Endothelial cell of umbilical vein (primary cell): ENCODE data around the gene RIPOR3. TPM values are rescaled to one million over a fixed set of nuclear protein-coding genes. Genes with fewer than 3 reads are reported as not detected.

Experiments
- BruUV-seq: library from RNA; stranded (reverse); fragments of 400-500 nt; replicated peaks from 2 replicates; lab custom pipeline; 2021; lab: Mats Ljungman, UMichigan
- CTCF ChIA-PET: fragments of 300-600, 350-600 bp; sonication (Branson Sonifier 250); formaldehyde crosslinking; loops from one replicate; lab custom pipeline; 2021; ENCODE audit warnings: antibody characterized with exemption, inconsistent platforms; lab: Charles Lee
- POLR2A ChIA-PET: fragments of 300-600, 350-600 bp; sonication (Branson Sonifier 250); formaldehyde crosslinking; loops from one replicate; lab custom pipeline; 2021; ENCODE audit warnings: antibody characterized with exemption, inconsistent platforms; lab: Charles Lee
- DNase-seq: peaks from one replicate; pipeline ENCODE4 v3.0.0-alpha.2; 2011; ENCODE audit warnings: low read depth, low spot score
- FAIRE-seq: peaks from 2 replicates; lab custom pipeline; 2011; peaks lifted over from hg19 to GRCh38; lab: Jason Lieb, UNC
- H2AFZ ChIP-seq: 2 replicates; pipeline ENCODE4 v1.6.0; 2012; ENCODE audit warnings: low read depth, low read length, control low read depth, inconsistent platforms
- H3K27ac ChIP-seq: 2 replicates; pipeline ENCODE4 v1.5.1; 2011; ENCODE audit warnings: low read depth, mild to moderate bottlenecking, control low read depth, low read length, moderate library complexity; ENCODE audit not compliant: insufficient read depth
- H3K27me3 ChIP-seq, 2 experiments: 2 replicates each; pipeline versions ENCODE4 v1.6.0 to v1.6.1; 2011; ENCODE audit warnings: low read length in 2 of 2, mixed read lengths in 1 of 2; ENCODE audit not compliant: control insufficient read depth in 2 of 2, insufficient read depth in 2 of 2
- H3K36me3 ChIP-seq, 2 experiments: 2 replicates in 1 of 2; 3 replicates in 1 of 2; pipeline ENCODE4 v1.5.1; 2011; ENCODE audit warnings: low read length in 2 of 2, mild to moderate bottlenecking in 1 of 2, moderate library complexity in 1 of 2; ENCODE audit not compliant: control insufficient read depth in 2 of 2, insufficient read depth in 2 of 2; ENCODE audit errors: extremely low read depth in 1 of 2
- H3K4me1 ChIP-seq: 3 replicates; pipeline ENCODE4 v1.5.1; 2011; ENCODE audit warnings: mild to moderate bottlenecking, low read length; ENCODE audit not compliant: control insufficient read depth, insufficient read depth; ENCODE audit errors: extremely low read depth
- H3K4me2 ChIP-seq: 2 replicates; pipeline ENCODE4 v1.6.1; 2011; ENCODE audit warnings: low read length, control low read depth, mixed read lengths; ENCODE audit not compliant: insufficient read depth
- H3K4me3 ChIP-seq, 3 experiments: fragments of 200-600 bp in 1 of 3; sonication (generic), shearing (Covaris generic) in 1 of 3; replicated peaks in 1 of 3; 2 replicates each; pipeline ENCODE4 v1.5.1; 2011 to 2016; ENCODE audit warnings: control low read depth in 3 of 3, low read length in 3 of 3, mild to moderate bottlenecking in 2 of 3, inconsistent platforms in 1 of 3, low read depth in 1 of 3, moderate library complexity in 1 of 3; ENCODE audit not compliant: insufficient read depth in 1 of 3
- H3K79me2 ChIP-seq: 2 replicates; pipeline ENCODE4 v1.6.0; 2012; ENCODE audit warnings: low read length, inconsistent platforms; ENCODE audit not compliant: control insufficient read depth, insufficient read depth
- H3K9ac ChIP-seq: replicated peaks from 2 replicates; pipeline ENCODE3; 2011; ENCODE audit warnings: low read length, control low read depth; ENCODE audit not compliant: insufficient read depth; ENCODE audit errors: extremely low read depth
- H3K9me1 ChIP-seq: replicated peaks from 3 replicates; pipeline ENCODE4 v1.6.0; 2011; ENCODE audit warnings: mild to moderate bottlenecking, low read length; ENCODE audit not compliant: control insufficient read depth, insufficient read depth; ENCODE audit errors: extremely low read depth
- H3K9me3 ChIP-seq: replicated peaks from 2 replicates; pipeline ENCODE4 v1.5.1; 2012; ENCODE audit warnings: low read length, inconsistent platforms; ENCODE audit not compliant: control insufficient read depth, insufficient read depth
- H4K20me1 ChIP-seq: replicated peaks from 2 replicates; pipeline ENCODE3; 2011; ENCODE audit warnings: mild to moderate bottlenecking, low read length; ENCODE audit not compliant: control insufficient read depth, insufficient read depth; ENCODE audit errors: extremely low read depth
- EZH2 ChIP-seq: IDR thresholded peaks from 2 replicates; pipeline ENCODE4 v1.6.1; 2012; ENCODE audit warnings: borderline replicate concordance, low read depth, mild to moderate bottlenecking, moderate library complexity, low read length, inconsistent platforms; ENCODE audit not compliant: severe bottlenecking
- FOS ChIP-seq: IDR thresholded peaks from 2 replicates; pipeline ENCODE4 v1.6.1; 2011; ENCODE audit warnings: mild to moderate bottlenecking, low read length, moderate library complexity, borderline replicate concordance; ENCODE audit not compliant: insufficient read depth
- GATA2 ChIP-seq: IDR thresholded peaks from 2 replicates; pipeline ENCODE4 v1.7.0; 2011; ENCODE audit warnings: low read depth, mild to moderate bottlenecking, moderate library complexity, mixed read lengths, low read length; ENCODE audit not compliant: insufficient read length, insufficient read depth
- JUN ChIP-seq: IDR thresholded peaks from 2 replicates; pipeline ENCODE4 v1.6.1; 2011; ENCODE audit warnings: borderline replicate concordance, low read depth; ENCODE audit not compliant: insufficient read length, insufficient read depth
- MYC ChIP-seq: IDR thresholded peaks from one replicate; pipeline ENCODE4 v1.6.1; 2011; ENCODE audit warnings: mild to moderate bottlenecking, low read depth, low read length
- POLR2A ChIP-seq: IDR thresholded peaks from 2 replicates; pipeline ENCODE4 v1.6.1; 2012; ENCODE audit warnings: low read depth, mild to moderate bottlenecking, control low read depth, low read length
- POLR2AphosphoS5 ChIP-seq: IDR thresholded peaks from 2 replicates; pipeline ENCODE4 v1.6.1; 2012; ENCODE audit warnings: low read depth, mild to moderate bottlenecking, control low read depth, low read length, moderate library complexity; ENCODE audit not compliant: insufficient read depth
- dilution Hi-C: fragments of 300-500 bp; cut with MboI; formaldehyde crosslinking; loops from one replicate; pipeline ENCODE4 v1.15.0; 2019; ENCODE audit warnings: low sequenced_read_pairs; ENCODE audit not compliant: extremely low pct_ligation_motif_present
- intact Hi-C: fragments of 100-400 bp; cut with micrococcal nuclease; formaldehyde crosslinking; loops from one replicate; pipeline ENCODE4 v1.10.0; 2022
- polyA plus RNA-seq, 4 experiments: library from polyadenylated mRNA; depleted of rRNA in 3 of 4; stranded (reverse) in 3 of 4; unstranded in 1 of 4; fragments of >200 nt; gene quantifications; 2 replicates each; pipeline versions ENCODE4 v1.2.1 to v1.2.3, GENCODE V29; 2011 to 2012; ENCODE audit warnings: missing spikeins in 1 of 4
- total RNA-seq: library from RNA; stranded (reverse); gene quantifications from 2 replicates; pipeline ENCODE4 v1.2.3, GENCODE V29; 2021
- TF ChIP-seq, protein P1 (sequence below), 2 donors: IDR thresholded peaks; 1 replicate in 1 of 2; 2 replicates in 1 of 2; pipeline ENCODE4 v1.5.1; 2011; ENCODE audit warnings: low read length in 2 of 2, mild to moderate bottlenecking in 2 of 2, moderate library complexity in 2 of 2, control low read depth in 1 of 2, inconsistent platforms in 1 of 2, low read depth in 1 of 2; ENCODE audit not compliant: insufficient read depth in 1 of 2; ENCODE audit errors: extremely low read depth in 1 of 2
- TF ChIP-seq, protein P2 (sequence below): IDR thresholded peaks from 2 replicates; pipeline ENCODE4 v1.6.1; 2011; ENCODE audit not compliant: insufficient read depth, insufficient read length

Gene RIPOR3
- total and polyA plus RNA-seq, 2 donors (not counting 3 experiments of a cell fraction or from before 2014, with no cell fraction given): not detected

DNA sequence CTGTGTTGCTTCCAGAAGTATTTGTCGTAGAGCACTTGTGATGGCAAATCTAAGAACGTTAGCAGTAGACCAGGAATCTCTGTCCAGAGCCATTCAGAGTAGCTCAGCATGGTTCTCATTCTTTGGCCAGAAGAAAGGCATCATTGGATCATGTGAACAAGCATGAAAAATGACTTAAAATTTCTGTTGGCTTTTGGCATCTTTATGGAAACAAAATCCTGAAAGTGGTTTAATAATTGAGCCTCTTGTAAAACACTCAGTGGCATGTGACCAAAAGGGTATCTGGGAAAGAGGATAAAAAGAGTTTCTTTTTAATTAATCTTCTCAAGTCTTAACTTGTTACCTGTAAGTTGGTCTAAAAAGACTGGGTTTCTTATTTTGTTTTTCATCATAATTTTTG, 126.0 kb downstream of the RIPOR3 start:
- intact Hi-C loops (no loop called here), dilution Hi-C loops (no loop called here)
- Histone ChIP-seq H3K79me2 (peaks cover 59% of the 10 kb centered on the region), H2AFZ (no peak overlapping the region), H3K9me1 (no peaks in the 10 kb centered on the region), H3K4me3 (no peak overlapping the region), H3K9ac (no peak overlapping the region), H3K4me2 (no peak overlapping the region), H3K9me3 (no peaks in the 10 kb centered on the region), H3K27me3 (no peaks in the 10 kb centered on the region), H3K36me3 (peaks cover 18 to 27% of the 10 kb centered on the region in 2 experiments), H3K4me1 (peaks cover 28% of the 10 kb centered on the region), H4K20me1 (no peaks in the 10 kb centered on the region), H3K27ac (no peak overlapping the region)
- no peak for DNase-seq
- ChIA-PET POLR2A (no interaction called here), CTCF (interaction anchor here (1.1 kb wide), 1 partner anchor 94 kb away, joined by 3 read pairs; no protein-coding TSS in a partner anchor)
- no peak for TF ChIP-seq POLR2AphosphoS5
- TF ChIP-seq GATA2: no peak
- no peak for TF ChIP-seq POLR2A
- FAIRE-seq: no peak
- no TSS peak for BruUV-seq

DNA sequence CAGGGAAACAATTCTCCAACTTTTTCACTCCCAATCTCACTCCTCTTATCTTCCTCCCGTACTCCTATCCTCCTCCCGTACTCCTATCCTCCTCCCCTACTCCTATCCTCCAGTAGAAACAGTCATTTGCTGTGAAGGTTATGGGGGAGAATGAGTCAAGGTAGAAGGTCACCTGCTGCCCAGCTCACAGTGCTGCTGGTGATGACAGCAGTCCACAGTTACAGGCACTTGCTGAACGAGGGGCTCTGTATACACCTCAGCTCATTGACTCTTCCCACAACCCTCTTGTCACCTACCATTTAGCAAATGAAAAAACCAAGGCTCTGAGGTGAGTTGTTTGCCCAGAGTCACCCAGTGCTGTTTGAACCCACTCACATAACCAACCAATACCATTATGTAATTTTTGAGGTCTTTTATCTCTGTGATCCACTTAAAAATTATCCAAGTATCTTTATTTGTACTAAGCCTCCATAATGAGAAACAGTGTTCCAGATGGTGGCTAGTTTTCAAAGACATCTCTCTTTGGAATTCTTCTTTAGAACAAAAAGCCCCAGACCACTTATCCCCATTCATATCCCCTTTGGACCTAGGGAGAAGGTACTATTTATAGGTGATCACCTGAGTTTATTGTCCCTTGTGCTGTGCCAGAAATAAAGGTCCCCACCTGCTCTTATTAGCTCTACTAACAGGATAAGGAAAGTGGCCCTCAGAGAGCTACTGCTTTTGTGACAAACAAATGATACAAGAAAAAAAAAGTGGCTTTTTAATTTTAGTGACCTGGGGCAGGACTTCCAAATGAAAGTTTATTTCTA, 128.0 kb downstream of the RIPOR3 start:
- H3K9me1 ChIP-seq: no peaks in the 10 kb centered on the region
- peaks cover 16 to 18% of the 10 kb centered on the region in 2 experiments for H3K36me3 ChIP-seq
- ChIA-PET CTCF (interaction anchor here (4.2 to 11.7 kb wide), 2 partner anchors 10 to 22 kb away, joined by 25 to 99 read pairs; no protein-coding TSS in a partner anchor), POLR2A (no interaction called here)
- H3K4me2 ChIP-seq: no peak overlapping the region
- dilution Hi-C loops (no loop called here), intact Hi-C loops (no loop called here)
- H3K9ac ChIP-seq: no peak overlapping the region
- no peak for FAIRE-seq
- H3K27ac ChIP-seq: no peak overlapping the region
- TF ChIP-seq MYC: no peak
- TF ChIP-seq, protein P1, sequence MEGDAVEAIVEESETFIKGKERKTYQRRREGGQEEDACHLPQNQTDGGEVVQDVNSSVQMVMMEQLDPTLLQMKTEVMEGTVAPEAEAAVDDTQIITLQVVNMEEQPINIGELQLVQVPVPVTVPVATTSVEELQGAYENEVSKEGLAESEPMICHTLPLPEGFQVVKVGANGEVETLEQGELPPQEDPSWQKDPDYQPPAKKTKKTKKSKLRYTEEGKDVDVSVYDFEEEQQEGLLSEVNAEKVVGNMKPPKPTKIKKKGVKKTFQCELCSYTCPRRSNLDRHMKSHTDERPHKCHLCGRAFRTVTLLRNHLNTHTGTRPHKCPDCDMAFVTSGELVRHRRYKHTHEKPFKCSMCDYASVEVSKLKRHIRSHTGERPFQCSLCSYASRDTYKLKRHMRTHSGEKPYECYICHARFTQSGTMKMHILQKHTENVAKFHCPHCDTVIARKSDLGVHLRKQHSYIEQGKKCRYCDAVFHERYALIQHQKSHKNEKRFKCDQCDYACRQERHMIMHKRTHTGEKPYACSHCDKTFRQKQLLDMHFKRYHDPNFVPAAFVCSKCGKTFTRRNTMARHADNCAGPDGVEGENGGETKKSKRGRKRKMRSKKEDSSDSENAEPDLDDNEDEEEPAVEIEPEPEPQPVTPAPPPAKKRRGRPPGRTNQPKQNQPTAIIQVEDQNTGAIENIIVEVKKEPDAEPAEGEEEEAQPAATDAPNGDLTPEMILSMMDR (IDR thresholded peaks at IDR 0.05; ENCODE audit: extremely low read depth in 1 of 2, insufficient read depth in 1 of 2, low read depth in 1 of 2, low read length in 2 of 2): no peak
- TF ChIP-seq GATA2: no peak
- TF ChIP-seq FOS: no peak
- TF ChIP-seq, protein P2, sequence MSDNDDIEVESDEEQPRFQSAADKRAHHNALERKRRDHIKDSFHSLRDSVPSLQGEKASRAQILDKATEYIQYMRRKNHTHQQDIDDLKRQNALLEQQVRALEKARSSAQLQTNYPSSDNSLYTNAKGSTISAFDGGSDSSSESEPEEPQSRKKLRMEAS: no peak
- TF ChIP-seq POLR2A: no peak
- no peak for TF ChIP-seq POLR2AphosphoS5
- TF ChIP-seq EZH2: no peak
- TF ChIP-seq JUN: no peak
- H2AFZ ChIP-seq: no peak overlapping the region
- H4K20me1 ChIP-seq: no peaks in the 10 kb centered on the region
- H3K27me3 ChIP-seq: no peaks in the 10 kb centered on the region
- peaks cover 61% of the 10 kb centered on the region for H3K79me2 ChIP-seq
- no peak overlapping the region for H3K4me3 ChIP-seq
- BruUV-seq: no TSS peak
- H3K4me1 ChIP-seq: peaks cover 38% of the 10 kb centered on the region
- DNase-seq: no peak
- no peaks in the 10 kb centered on the region for H3K9me3 ChIP-seq
